Measurements from ENCODE around the gene ARSG.

ARSG gene

DNA sequence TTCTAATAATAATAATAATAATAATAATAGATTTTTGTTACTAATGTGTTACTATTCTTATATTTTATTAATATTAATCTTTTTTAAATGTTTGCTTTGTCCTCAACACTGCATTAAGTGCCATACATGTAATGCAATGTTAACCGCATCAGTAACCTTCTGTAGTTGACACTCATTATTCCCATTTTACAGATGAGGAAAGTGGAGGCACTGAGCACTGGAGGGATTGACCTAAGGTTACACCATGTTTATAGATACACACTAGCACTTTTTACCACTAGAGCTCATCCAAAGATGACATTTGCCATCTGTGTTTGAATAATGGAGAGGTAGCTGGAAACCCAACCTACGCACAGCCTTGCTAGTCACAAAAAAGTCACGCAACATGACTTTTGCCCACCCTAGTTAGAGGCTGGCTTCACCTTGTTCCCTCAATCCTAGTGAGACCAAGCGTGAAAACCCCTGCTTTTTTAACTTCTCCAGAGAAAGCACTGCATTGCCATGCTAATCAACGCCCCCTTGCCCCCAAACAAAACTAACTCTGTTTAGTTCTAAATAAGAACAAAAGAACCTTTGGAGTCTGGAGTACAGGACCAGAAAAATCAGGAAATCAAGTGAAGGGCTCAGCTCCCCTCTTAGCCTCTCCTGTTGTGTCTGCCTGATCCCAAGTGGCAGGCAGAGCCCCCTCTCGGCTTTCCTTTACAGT lies 2.3 kb downstream of the ARSG start:
- TF ChIP-seq GATA1 (IDR thresholded peaks at IDR 0.05; ENCODE audit: low read depth, low read length): no peak
- TF ChIP-seq POLR2A (IDR thresholded peaks at IDR 0.05; ENCODE audit: low read length): no peak
- no peak for DNase-seq

DNA sequence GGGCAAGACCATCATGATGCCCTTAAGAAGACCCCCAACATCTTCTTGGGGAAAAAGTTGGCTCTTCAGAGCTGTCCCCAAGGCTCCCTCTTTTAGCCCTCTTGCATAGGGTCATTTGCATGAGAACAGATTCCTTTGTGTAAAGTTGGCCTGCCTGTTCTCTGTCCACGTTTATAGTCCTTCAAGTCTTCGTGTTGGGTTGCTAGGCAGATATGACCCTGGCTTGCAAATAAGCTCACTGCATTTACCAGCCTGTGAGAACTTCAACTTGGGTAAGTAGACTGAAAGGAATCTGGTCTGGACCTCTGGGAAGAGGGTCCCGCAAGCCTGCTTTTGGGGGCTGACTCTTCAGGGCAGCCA lies 2.9 kb downstream of the ARSG start:
- no peak for DNase-seq
- TF ChIP-seq POLR2A (IDR thresholded peaks at IDR 0.05; ENCODE audit: low read length) (no peak), GATA1 (IDR thresholded peaks at IDR 0.05; ENCODE audit: low read depth, low read length) (no peak)

DNA sequence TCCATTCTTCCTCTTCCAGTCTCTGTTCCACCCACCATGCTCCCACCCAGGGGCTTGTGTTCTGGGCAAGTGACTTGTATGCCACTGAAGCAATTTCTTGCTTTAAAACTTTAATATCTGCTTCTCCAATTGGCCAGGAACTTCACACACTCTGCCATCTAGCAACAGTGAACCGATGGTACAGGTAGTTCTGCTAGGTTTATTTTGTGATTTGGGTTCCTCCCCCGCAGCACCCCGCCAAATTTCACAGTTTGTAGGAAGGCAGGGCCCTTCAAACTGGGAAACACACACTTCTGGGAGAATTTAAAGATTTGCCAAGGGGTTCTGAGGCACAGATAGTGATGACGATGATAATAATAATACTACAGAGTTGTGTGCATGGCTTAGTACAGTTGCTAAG lies 3.3 kb downstream of the ARSG start:
- DNase-seq: no peak
- no peak for TF ChIP-seq GATA1 (IDR thresholded peaks at IDR 0.05; ENCODE audit: low read depth, low read length)
- no peak for TF ChIP-seq POLR2A (IDR thresholded peaks at IDR 0.05; ENCODE audit: low read length)

DNA sequence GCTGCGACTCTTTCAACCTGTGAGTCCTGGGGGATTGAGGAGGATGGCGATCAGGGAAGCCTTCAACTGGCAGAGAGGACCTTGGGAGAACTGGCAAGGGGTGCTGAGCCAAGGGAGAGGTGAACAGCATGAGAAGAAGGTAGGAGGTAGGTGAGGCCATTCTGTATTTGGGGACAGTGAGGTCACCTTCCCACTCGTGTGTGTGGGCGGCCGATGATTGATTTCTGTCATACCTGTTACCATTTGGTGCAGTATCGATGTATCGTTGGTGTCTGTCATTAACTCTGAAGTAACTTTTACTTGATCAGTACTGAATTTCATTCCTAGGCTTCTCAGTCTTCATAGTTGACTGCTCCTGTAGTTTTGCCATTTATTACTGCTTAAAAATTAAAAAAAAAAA lies 3.8 kb downstream of the ARSG start:
- DNase-seq: no peak

DNA sequence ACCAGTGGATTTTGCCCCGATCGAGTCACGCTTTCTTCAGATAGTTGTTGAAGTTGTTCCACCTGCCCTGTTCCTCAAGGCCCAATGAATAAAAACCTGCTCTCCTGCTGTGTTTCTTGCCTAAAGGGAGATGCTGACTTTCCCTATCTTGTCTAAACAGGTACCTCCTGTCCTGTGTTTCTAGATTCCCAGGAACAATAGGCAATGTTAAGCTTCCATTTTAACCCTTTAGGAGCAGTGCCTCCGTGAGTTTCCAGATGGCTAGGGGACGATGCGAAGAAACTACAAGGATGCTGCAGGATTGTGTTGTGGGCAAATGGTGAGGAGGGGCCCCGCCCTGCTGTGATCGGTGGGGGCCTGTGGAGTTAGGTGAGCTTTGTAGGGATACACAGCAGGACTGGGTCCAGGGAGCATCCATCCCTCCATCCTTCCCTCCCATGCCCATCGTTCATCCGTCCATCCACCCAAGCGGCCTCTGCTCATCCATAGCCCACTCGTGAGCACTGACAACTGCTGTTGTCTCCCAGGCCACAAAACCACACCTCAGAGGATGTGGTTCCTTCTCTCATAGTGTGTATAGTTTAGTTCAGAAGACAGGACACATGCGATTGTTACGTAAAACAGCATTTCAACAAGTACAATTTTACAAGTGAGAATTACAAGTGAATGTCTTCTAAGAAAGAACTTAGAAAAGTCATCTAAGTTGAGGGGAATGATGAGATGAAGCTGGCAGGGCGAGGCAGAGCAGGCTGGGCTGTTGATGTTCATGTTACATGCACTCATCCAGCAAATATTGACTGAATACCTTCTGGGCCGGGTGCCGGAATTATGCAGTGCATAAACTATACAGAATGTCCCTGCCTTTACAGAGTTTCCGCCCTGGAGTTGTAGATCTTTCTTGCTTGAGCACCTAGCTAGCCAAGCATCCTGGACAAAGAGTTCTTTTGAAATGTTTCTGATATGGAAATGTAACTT lies 5.2 kb downstream of the ARSG start:
- DNase-seq: no peak
- TF ChIP-seq POLR2A (IDR thresholded peaks at IDR 0.05; ENCODE audit: low read length) (no peak), GATA1 (IDR thresholded peaks at IDR 0.05; ENCODE audit: low read depth, low read length) (no peak)

More for the DNA sequence above, 3.8 kb downstream of the ARSG start:
- TF ChIP-seq GATA1 (IDR thresholded peaks at IDR 0.05; ENCODE audit: low read depth, low read length) (no peak), POLR2A (IDR thresholded peaks at IDR 0.05; ENCODE audit: low read length) (no peak)

DNA sequence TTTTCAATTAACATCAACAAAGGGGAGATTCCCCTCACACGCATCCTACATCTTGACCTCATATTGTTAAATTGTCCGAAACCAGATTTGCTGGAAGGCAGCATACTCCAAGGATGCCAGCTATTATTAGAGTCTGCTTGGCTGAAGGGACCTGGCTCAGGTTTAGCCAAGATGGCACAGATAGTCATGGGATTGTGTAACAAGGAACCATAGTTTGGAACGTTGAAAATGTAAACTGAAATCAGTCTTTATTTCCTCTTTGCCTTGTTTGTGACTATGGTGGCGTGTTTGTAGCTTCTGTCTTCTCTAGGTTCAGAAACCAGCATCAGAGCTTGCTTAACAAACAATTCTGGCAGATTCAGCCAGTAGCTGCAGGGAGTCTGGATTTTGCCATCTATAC lies 5.9 kb downstream of the ARSG start:
- DNase-seq: no peak

DNA sequence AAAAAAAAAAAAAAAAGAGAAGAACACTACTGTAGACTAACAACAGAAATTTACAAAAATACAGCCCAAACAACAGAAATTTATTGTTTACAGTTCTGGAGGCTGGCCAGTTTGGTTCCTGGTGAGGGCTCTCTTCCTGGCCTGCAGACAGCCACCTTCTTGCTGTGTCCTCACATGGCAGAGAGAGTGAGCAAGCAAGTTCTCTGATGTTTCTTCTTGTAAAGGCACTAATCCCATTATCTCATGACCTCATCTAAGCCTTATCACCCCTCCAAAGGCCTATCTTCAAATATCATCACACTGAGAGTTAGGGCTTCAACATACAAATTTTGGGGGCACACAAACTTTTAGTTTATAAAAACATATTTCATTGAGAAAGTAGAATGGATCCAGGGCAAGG lies 7.3 kb downstream of the ARSG start:
- no peak for TF ChIP-seq POLR2A (IDR thresholded peaks at IDR 0.05; ENCODE audit: low read length)
- TF ChIP-seq GATA1 (IDR thresholded peaks at IDR 0.05; ENCODE audit: low read depth, low read length): no peak

More for the DNA sequence above, 5.9 kb downstream of the ARSG start:
- TF ChIP-seq GATA1 (IDR thresholded peaks at IDR 0.05; ENCODE audit: low read depth, low read length) (no peak), POLR2A (IDR thresholded peaks at IDR 0.05; ENCODE audit: low read length) (no peak)

DNA sequence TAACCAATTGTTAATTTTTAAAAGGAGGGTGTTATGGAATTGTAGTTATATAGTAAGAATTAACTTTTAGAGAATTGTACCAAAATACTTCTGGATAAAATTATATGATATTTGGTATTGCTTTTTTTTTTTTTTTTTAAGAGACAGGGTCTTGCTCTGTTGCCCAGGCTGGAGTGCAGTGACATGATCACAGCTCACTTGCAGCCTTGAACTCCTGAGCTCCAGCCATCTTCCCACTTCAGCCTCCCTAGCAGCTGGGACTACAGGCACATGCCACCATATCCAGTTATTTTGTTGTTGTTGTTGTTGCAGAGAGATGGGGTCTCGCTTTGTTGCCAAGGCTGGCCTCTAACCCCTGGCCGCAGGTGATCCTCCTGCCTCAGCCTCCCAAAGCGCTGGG lies 8.5 kb downstream of the ARSG start:
- DNase-seq: no peak
- TF ChIP-seq GATA1 (IDR thresholded peaks at IDR 0.05; ENCODE audit: low read depth, low read length) (no peak), POLR2A (IDR thresholded peaks at IDR 0.05; ENCODE audit: low read length) (no peak)

More for the DNA sequence above, 7.3 kb downstream of the ARSG start:
- DNase-seq: no peak

DNA sequence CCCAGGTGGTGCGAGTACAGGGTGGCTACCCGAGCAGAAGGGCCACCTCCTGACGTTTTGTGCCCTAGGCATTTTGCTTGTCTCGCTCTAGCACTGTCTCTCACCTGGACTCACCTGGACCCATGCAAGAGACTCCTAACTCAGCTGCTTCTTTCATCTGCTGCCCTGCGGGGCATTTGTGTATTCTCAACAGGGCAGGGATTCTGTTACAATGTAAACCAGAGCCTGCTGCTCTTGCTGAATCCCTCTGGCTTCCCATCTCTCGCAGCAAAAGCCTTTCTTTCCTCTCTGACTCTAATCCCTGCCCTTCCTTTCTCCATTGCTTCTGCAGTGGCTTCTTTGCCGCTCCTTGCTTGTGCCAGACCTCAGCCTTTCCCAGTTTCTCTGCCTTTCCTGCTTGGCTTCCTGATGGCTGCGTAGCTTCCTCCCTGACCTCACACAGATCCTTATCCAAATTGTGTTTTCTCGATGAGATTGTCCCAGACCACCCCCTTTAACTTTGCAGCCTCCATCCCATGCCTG lies 10.2 kb downstream of the ARSG start:
- no peak for TF ChIP-seq POLR2A (IDR thresholded peaks at IDR 0.05; ENCODE audit: low read length)
- no peak for TF ChIP-seq GATA1 (IDR thresholded peaks at IDR 0.05; ENCODE audit: low read depth, low read length)
- no peak for DNase-seq

DNA sequence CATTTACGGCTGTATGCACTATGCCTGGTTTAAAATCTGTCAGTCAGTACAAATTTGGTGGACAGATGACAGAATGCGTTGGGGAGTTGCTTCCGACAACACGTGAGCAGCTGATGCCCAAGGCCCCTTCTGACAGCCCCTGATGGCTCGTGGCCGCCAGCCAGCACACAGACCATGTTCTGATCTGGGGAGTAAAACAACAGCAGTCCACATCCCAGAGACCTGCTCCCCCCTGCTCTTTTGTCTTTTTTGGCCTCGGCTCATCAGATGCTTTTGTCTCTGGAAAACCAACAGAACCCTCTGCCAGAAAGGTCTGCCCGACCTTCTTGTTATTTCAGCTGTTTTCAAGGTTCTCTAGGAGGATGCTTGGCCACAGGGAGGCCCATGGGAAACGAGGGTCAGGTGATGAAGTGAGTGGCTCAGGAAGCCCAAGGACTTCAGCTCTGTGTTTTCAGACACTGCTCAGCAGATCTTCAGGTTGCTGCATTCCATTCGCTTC lies 10.8 kb downstream of the ARSG start:
- no peak for DNase-seq
- TF ChIP-seq POLR2A (IDR thresholded peaks at IDR 0.05; ENCODE audit: low read length) (no peak), GATA1 (IDR thresholded peaks at IDR 0.05; ENCODE audit: low read depth, low read length) (no peak)

DNA sequence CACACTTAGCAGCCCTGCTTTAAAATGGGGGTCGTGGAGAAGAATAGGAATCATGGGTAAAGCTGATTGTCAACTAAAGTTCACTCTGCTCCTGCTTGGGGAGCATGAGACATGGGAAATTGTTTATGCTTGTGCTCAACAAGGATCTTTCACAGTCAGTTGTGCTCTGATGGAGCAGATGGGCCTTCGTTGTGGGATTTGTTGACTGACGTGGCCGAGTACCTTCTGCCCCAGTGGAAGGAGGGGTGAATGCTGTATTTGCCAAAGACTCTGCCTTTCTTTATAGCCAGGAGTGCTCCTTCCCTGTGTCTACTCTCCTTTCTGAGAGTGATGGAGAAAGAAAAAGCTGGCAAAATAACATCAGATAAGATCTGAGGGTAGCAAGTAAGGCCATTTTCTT lies 11.4 kb downstream of the ARSG start:
- TF ChIP-seq POLR2A (IDR thresholded peaks at IDR 0.05; ENCODE audit: low read length) (no peak), GATA1 (IDR thresholded peaks at IDR 0.05; ENCODE audit: low read depth, low read length) (no peak)
- no peak for DNase-seq

DNA sequence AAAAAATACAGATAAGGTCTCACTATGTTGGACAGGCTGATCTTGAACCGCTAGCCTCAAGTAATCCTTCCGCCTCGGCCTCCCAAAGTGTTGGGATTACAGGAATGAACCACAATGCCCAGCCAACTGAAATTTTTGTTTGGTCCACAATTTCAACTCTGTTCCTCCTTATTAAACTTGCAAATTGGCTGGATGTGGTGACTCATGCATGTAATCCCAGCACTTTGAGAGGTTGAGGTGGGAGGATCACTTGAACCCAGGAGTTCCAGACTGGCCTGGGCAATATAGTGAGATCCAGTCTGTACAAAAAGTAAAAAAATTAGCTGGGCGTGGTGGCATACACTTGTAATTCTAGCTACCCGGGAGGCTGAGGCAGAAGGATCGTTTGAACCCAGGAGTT lies 13.4 kb downstream of the ARSG start:
- TF ChIP-seq POLR2A (IDR thresholded peaks at IDR 0.05; ENCODE audit: low read length) (no peak), GATA1 (IDR thresholded peaks at IDR 0.05; ENCODE audit: low read depth, low read length) (no peak)
- DNase-seq: no peak

DNA sequence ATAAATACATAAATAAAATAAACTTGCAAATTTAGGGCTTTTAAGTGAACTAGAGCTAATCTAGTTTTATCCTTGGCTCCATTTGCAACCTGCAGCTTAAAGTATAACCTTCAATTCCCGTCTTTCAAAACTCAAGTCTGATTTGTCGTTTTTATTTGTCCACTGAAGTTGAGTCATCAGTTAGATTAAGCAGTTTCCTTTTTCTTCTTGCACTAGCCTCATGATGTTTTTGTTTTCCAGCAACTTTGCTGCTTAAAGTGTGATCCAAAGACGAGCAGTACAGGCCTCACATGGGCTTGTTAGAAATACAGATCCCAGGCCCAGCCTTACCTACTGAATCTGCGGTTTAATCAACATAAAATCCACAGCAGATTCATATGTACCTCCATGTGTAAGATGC lies 13.8 kb downstream of the ARSG start:
- DNase-seq: no peak
- no peak for TF ChIP-seq POLR2A (IDR thresholded peaks at IDR 0.05; ENCODE audit: low read length)
- no peak for TF ChIP-seq GATA1 (IDR thresholded peaks at IDR 0.05; ENCODE audit: low read depth, low read length)

DNA sequence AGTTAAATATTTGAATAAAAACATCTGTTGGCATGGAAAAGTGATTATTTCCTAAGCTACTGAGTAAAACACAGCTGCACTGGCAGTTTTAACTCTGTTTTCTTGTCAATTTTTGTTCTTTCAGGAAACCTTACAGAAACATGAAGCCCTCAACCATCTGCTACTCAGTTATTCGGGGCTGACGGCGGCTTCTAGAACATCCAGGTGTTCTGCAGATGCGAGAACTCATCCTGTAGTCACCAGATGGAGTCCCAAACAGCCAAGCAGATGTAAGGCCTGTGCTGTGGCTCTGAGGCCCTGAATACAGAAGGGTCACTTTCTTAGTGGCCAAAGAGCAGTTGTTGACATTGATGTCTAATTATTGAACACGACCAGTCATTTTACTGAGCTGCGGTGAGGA lies 15.5 kb downstream of the ARSG start:
- no peak for DNase-seq
- TF ChIP-seq GATA1 (IDR thresholded peaks at IDR 0.05; ENCODE audit: low read depth, low read length) (no peak), POLR2A (IDR thresholded peaks at IDR 0.05; ENCODE audit: low read length) (no peak)
